ENCODE measurements around the gene RPS15.

Gene RPS15

DNA sequence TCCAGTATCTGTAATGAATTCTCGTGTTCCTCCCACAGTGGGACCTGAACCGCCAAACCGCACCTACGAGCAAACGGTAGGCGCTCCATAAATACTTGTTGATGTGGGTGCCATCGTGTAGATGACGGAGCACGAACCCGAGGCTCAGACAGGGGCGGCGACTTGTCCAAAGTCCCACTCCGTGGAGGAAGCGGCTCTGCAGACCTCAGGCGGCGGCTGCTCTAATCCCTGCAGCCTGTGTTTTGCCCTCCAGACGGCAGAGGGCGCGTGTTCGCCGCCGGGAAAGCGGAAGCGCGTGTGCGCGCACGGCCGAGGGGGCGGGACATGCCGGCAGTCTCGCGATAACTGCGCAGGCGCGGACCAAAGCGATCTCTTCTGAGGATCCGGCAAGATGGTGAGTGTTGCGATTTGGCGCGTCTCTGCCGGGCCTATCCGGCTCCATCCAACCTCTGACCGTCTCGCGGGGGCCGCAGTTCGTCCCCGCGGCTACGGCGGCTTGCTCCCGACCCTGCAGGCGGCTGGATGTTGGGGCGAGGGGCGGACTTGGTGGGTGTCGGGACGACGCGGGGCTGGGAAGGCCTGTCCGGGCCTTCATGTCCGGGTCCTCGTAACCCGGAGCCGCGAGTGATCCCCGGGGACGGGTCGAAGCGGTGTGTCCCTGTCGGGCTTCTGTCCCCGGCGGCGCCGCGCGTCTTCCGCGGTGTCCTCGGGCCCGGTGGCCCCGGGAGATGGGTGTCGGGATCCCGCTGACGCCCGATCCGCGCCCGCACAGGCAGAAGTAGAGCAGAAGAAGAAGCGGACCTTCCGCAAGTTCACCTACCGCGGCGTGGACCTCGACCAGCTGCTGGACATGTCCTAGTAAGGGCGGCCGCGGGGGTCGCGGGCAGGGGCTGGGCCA lies at the start of gene RPS15:
Gene RPS15, plus strand, starts transcription at position 362 of the 898 bp plus-strand sequence. Its CDS starts 30 bp downstream, at position 392.
- DNase-seq = peak; percentile 95 to 98

DNA sequence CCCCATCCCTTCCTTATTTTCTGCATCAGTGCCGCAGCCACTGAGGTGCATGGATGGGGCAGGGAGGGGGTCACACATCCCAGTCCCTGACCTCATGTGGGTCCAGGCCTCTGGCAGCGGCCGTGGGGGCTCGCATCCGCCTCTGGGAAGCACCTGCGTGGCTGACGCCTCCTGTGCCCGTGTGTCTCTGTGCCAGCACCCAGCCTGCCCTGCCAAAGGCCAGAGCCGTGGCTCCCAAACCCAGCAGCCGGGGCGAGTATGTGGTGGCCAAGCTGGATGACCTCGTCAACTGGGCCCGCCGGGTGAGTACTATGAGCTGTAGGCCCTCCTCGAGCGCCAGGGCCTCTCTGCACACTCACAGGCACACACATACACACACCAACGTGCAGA lies 49.6 kb upstream of the RPS15 start:
- no peak for DNase-seq

DNA sequence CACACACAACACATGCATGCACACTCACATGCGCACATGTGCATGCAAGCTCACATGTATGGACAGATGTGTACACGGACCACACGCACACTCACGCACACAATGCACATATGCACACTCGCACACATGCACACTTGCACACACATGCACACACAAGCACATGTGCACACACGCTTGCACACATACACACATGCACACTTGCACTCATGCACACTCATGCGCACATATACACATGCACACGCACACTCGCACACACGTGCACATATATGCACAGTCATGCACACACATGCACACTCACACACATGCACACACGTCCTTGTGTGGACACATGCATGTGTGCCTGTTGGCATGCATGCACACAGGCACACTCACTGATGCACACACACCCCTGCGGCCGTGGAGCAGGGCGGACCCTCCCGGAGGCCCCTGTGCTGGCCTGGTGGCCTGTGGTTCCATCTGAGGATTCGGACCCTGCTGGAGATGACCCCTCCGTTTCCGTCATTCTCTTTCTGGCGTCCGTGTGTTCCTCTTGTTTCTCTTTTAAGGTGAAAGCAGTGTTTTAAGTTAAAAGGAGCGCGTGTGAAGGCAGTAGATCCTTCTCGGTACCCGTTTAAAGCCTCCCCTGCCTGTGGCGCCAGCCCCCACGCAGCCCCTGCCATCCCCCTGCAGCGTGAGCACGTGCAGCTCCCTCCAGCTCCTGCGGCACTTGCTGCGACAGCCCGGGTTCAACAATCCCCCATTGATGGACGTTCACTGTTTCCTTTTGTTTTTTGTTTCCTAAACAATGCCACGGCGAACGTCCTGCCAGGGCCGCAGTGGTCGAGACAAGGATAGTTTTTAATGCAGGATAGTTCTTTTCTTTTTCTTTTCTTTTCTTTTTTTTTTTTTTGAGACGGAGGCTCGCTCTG lies 48.9 kb upstream of the RPS15 start:
- DNase-seq = no peak

DNA sequence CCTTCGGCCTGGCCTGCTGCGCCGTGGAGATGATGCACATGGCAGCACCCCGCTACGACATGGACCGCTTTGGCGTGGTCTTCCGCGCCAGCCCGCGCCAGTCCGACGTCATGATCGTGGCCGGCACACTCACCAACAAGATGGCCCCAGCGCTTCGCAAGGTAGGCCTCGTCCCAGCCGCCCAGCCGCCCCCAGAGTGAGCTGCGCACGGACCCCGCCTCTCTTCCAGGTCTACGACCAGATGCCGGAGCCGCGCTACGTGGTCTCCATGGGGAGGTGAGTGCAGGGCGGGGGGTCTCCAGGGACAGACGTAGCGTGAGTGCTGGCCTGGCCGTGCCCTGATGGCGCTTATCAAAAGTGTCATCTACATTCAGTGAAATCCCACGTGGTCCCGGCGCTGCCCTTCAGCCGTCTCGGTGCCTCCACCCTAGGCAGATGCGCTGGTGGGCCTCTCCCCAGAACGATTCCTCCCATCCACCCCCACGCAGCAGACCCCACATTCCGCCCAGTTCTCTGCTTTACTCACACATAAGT lies 47.2 kb upstream of the RPS15 start:
- no peak for DNase-seq

DNA sequence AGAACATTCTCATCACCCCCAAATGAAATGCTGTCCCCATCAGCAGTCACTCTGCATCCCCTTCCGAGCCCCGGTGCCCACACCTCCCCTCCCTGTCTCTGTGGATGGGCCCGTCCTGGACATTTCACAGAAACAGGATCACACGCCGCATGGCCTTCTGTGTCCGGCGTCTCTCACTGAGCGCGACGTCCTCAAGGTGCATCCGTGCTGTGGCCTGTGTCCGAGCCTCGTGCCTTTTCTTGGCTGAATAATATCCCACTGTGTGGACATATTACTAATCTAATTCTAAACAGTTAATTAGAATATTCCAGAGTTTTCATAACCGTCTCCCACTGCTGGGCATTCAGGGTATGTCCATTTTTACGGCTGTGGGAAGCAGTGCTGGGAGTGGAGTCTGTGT lies 45.8 kb upstream of the RPS15 start:
- DNase-seq = no peak

DNA sequence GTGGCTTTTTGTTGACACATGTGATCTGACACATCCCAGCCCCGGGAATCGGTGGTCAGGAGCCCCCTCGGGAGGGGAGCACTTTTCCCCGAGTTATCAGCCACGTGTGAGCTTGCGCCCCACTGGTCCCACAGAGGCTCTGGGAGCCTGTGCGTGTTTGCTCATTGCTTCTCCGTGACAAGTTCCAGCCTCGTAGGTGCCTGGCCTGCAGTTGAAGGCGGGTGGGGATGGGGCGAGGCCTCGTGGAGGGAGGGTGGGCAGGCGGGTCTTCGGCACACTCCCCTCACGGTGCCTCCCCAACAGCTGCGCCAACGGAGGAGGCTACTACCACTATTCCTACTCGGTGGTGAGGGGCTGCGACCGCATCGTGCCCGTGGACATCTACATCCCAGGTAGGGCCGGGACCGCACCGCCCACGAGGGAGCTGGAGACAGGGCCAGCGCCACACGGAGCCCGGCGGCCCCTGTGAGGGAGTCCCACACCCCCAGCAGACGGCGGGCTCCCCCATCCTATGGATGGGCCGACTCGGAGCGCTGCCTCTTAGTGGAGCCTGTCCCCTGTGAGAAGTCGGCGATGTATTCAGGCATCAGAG lies 45.2 kb upstream of the RPS15 start:
- DNase-seq = no peak

DNA sequence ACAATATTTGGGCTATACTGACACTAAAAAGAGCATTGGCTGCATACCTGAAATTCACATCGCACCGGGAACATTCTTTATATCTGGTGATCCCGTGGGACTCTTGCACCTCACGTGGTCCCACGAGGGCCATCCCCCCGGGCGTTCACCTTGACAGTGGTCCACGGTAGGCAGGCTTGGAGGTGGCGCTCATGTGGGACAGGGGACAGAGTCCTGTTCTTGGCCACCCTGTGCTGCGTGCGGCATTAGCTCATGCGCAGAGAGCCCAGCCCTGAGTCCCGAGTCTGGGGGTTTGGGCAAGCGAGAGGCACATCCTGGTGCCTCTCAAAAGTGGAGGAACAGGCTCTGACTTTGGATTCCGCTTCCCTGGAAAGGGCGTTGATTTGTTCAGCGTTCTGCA lies 44.4 kb upstream of the RPS15 start:
- DNase-seq = no peak

DNA sequence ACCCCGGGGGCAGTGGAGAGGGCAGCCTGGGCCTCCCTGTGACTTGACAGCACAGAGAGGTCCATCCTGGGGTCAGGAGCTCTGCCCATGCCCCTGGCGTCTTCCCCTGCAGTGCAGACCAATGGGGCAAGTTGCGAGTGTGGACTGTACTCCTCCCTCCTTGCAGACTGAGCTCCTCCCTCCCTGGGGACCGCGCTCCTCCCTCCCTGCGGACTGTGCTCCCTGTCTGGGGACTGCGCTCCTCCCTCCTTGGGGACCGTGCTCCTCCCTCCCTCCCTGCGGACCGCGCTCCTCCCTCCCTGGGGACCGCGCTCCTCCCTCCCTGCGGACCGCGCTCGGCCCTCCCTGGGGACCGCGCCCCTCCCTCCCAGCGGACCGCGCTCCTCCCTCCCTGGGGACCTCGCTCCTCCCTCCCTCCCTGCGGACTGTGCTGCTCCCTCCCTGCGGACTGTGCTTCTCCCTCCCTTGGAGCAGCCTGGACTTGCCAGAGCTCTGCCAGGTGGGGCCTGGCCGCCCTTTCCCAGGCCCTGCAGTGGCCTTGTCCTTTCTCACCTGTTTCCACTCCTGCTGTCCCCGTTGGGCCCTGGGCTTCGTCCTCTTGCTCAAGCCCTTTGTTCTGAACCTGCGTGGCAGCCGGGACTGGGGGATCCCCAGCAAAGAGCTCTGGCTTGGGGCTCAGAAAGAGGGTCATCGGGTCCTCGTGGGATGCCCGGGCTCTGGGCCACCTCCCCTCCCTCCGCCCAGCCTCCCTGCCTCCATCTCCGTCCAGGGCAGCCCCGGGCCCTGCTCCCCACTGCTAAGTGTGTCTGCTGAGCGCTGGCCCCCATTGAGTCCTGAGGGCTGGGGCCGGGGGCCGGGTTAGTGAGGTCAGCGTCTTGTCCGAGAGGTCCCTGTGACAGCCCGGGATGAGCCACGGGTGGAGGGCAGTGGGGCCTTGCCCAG lies 43.7 kb upstream of the RPS15 start:
- DNase-seq = no peak

DNA sequence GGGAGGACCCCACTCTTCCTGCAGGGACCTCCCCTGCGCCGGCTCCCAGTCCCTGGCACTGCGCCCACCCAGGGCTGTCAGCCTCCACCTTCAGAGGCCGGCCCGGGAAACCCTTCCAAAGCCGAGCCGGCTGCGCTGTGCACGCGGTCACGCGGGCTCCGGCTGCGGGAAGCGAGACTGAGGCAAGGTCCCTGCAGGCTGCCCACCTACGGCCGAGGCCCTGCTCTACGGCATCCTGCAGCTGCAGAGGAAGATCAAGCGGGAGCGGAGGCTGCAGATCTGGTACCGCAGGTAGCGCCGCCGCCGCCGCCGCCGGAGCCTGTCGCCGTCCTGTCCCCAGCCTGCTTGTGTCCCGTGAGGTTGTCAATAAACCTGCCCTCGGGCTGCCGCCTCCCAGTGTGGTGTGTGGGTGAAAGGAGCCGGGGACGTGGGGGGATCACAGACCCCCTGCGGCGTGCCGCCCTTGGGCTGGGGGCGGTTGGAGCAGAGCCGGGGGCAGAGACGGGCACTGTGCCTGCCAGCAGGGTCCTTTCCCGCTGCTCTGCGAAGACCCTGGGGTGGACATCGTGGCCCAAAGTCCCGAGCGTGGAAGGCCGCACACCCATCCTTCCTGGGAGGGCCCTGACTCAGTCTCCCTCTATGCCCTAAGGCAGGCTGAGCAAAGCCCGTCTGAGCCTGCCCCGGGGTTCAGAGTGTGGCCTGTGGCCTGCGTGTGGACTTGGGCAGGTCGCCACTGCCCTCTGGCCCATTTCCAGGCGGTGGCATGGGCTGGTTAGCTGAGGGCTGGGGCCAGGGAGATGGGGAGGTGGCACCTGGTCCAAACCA lies 42.8 kb upstream of the RPS15 start:
- DNase-seq = no peak

DNA sequence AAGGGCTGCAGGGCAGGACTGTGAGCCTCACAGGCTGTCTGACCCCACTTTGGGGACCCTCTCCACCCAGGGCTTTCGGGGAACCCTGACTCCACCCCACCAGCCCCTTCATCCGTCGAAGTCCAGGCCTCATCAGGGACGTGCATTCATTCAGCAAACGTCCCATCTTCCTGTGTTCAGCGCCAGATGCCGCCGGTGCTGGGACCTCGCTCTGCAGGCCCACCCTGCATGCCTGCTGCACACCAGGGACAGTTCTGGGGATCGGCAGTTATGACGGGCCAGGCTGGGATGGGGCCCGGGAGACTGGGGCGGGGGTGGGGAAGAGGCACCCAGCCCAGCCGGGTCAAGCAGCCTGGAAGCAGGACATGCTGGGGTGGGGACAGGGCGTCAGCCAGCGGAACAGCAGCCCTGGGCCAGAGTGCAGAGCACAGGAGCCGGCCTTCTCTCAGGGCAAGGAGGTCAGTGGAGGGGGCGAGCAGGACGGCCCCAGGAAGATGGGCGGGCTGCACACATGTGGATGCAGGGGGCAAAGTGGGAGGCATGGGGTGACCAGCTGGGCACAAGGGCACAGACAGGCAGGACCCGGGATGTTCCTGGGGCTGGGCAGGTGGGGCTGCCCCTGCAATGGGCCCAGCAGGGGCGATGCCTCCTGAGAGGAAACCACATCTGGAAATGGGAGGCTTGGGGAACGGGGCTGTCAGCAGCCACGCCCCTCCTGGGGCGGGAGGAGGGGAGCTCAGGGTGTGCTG lies 42.0 kb upstream of the RPS15 start:
- no peak for DNase-seq

DNA sequence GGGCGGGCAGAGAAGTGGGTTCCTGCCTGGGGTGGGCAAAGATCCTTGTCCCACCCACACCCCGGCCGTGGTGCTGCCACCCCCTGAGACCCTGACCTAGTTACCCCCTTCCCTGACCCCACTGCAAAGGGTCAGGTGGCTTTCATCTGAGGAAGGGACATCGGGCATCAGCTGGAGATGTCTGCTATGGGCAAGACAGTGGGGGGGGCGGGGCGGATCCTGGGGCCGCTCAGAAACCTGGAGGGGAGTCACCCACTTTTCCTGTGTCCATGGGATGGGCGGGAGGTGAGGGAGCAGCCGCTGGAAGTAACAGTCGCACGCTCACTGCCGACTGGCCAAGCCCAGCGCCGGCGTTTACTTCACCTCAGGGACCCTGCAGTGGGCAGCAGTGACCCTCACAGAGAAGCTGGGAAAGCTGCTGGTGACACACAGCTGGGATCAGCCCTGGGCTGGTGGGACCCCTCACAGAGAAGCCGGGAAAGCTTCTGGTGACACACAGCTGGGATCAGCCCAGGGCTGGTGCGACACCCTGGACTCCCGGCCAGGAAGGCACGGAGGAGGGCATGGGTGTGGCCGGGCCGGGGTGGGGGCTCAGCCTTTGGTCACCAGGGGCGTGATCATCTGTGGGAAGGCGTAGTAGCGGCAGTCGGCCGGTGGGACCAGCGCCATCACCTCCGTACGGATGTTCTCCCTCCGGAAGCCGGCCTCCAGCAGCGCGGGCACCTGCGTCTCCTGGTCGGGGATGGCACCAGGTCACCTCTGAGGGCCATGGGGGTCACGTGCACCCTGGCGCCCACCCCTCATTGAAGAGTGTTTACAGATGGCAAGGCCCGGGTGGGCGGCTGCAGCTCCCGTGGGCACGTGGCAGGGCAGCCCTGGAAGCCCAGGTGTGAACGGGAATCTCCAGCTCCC lies 41.2 kb upstream of the RPS15 start:
- no peak for DNase-seq

DNA sequence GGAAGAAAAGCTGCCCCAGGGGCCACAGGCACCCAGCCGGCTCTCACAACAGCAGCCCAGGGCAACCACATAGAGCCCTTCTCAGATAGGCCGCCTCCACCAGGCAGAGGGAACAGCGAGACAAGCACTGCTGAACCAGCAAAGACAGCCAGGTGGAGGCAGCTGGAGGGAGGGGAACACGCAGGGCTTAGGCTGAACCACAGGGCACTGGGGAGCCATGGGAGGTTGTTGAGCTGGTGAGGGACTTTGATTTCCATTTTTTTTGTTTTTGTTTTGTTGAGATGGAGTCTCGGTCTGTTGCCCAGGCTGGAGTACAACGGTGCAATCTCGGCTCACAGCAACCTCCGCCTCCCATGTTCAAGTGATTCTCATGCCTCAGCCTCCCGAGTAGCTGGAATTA lies 40.4 kb upstream of the RPS15 start:
- no peak for DNase-seq

DNA sequence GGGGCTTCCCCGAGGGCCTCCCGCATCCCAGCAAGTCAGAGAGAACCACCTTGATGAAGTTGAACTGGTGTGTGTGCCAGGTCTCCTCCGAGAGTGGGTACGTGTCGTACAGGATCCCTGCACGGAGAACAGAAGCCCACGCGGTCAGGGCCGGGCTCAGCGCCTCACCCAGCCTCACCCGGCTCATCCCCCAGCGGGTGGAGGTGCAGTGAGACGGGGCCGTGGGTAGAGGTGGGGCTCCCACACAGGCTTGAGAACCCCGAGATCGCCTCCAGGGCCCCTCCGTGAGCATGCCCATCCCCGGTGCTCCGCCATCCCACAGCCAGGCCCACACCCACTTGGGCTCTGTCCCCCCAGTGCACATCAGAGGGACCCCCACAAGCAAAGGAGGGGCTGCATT lies 39.1 kb upstream of the RPS15 start:
- DNase-seq = no peak

DNA sequence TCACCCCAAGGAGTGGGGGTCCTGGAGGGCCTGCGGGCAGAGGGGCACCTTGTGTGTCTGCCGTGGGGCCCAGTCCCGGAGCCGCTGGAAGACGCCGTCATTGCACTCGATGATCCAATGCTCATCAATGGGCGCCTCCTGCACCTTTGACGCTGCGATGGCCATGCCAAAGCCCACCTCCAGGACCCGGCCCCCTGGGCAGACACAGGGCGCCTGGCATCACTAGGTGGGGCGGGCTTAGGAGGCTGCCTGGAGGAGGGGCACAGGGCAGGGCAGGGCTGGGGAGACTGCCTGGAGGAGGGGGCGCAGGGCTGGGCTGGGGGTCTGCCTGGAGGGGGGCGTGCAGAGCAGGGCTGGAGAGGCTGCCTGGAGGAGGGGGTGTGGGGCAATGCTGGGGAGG lies 38.5 kb upstream of the RPS15 start:
- no peak for DNase-seq

DNA sequence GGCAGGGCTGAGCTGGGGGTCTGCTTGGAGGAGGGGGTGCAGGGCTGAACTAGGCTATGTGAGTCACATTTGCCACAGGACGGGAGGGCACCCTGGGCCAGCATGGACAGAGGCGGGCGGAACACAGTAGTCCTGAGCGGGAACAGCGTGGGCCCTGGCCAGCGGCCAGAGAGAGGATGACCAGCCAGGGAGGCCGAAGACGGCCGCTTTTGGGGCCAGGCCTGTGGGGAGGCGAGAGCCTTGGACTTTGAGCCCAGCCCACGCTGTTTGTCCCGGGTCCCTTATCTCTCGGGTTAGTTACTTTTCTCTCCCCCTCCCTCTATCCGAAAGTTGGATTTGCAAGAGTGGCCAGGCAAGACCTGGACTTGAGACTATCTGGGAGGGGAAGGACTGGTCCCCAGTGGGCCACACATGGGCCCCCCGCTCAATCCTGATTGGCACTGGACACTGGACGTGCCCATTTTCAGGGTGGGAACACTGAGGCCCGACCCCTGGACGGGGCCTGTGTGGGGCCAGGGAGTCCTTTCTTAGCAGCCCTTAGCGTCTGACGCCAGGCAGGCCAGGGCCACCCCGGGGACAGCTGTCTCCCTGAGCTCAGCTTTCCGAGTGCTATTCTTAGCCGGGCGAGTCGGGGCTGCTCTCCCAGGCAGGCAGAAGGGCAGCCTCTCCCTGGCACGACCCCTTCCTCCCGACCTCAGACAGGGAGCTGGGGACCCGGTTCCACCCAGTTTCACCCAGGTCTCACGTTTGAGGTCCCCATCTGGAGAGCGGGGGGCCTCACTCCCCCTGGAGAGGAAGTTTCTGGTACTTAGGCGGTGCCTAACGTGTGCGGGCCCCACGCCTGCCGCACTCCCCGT lies 37.7 kb upstream of the RPS15 start:
- no peak for DNase-seq

DNA sequence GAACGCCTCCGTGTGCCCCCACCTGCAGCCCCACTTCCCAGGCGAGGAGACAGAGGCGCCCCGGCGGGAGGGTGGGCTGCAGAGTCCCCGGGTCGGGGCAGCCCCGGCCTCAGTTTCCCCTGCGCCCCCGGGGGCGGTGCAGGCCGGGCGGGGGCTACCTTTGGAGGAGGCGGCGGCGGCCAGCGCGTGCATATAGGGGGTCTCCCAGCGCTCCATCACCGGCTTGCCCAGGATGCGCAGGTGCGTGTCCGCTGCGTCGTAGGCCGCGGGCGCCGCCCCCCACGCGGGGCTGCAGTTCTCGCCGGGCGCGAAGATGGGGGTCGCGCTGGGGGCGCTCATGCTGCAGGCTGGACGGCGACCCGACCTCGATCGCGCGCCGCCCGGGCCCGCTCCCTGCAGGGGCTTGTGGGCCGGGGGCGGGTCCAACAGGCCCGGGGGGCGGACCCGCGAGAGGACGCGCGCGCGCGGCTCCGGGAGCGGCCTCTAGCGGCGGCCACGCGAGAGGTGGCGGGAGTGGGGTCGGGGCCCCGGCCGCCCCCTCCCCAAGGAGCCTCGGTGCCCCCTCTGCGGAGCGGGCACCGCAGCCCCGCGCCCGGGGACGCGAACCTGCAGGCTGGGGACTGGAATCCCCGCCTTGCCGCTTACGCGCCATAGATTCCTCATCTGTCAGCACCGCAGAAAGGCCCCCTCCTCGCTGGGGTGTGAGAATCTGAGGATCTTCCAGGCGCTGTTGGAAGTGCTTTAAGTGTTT lies 36.9 kb upstream of the RPS15 start, which contains the start of gene GAMT:
Gene GAMT, minus strand, starts transcription at position 405 of the 751 bp plus-strand sequence. Its CDS starts 66 bp downstream, at position 339.
- peak; percentile 45 to 59 for DNase-seq

DNA sequence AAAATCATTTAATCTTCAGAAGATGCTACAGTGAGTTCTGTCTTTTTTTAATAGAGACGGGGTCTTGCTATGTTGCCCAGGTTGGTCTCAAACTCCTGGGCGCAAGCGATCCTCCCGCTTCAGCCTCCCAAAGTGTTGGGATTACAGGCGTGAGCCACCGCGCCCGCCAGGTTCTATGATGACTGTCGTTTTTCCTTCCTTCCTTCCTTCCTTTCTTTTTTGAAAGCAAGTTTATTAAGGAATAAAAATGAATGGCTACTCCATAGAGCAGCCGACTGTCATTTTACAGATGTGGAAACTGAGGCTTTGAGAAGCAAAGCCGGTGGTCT lies 36.3 kb upstream of the RPS15 start:
- DNase-seq = no peak

All from stimulated activated CD4-positive, alpha-beta T cell treated with anti-CD3 and anti-CD28 coated beads, Interleukin-2, amount 100 ng/mL, for 48 hours (primary cell).